ENCODE results near the gene VAMP4.
A peak's percentile ranks its signal among the peaks of the same experiment; 100 is the strongest.
"Not testable (repeated sequence)": the region's sequence is repeated elsewhere in the genome, so short reads cannot be mapped to it uniquely, and the experiment has no call there.

Gene VAMP4

GRCh38 chr1:171664976-171665375, 76.9 kb downstream of the VAMP4 start:
- DNase-seq = no peak
- CTCF ChIA-PET = interaction anchor here (1.3 to 1.5 kb wide), 2 partner anchors 45 to 83 kb away, joined by 3 read pairs; no protein-coding TSS in a partner anchor
- Histone ChIP-seq H3K4me3 (ENCODE audit: control insufficient read depth in 1 of 7, extremely low read depth in 1 of 7, insufficient read depth in 4 of 7, low read depth in 2 of 7, low read length in 6 of 7) (no peak overlapping the region), H3K27ac (ENCODE audit: insufficient read depth in 1 of 2, low read depth in 1 of 2, low read length in 2 of 2, poor library complexity in 1 of 2, severe bottlenecking in 2 of 2) (no peak overlapping the region), H3K4me1 (ENCODE audit: control extremely low read depth in 1 of 4, control insufficient read depth in 4 of 4, insufficient read depth in 4 of 4, low read length in 3 of 4) (peaks cover 0 to 15% (median 5%) of the 10 kb centered on the region in 4 experiments), H3K27me3 (replicated peaks in 2 of 5; ENCODE audit: control insufficient read depth in 4 of 5, insufficient read depth in 5 of 5, low read length in 4 of 5) (no peaks in the 10 kb centered on the region), H3K9me3 (ENCODE audit: control extremely low read depth in 1 of 5, control insufficient read depth in 4 of 5, insufficient read depth in 2 of 5, low read depth in 1 of 5, low read length in 4 of 5) (no peaks in the 10 kb centered on the region), H3K36me3 (ENCODE audit: control insufficient read depth in 4 of 4, insufficient read depth in 4 of 4, low read length in 3 of 4) (no peaks in the 10 kb centered on the region)
- POLR2A ChIA-PET = no interaction called here

GRCh38 chr1:171663854-171664575, 77.8 kb downstream of the VAMP4 start:
- Histone ChIP-seq H3K36me3 (ENCODE audit: control insufficient read depth in 4 of 4, insufficient read depth in 4 of 4, low read length in 3 of 4) (no peaks in the 10 kb centered on the region), H3K4me1 (ENCODE audit: control extremely low read depth in 1 of 4, control insufficient read depth in 4 of 4, insufficient read depth in 4 of 4, low read length in 3 of 4) (peaks cover 0 to 15% (median 5%) of the 10 kb centered on the region in 4 experiments), H3K27me3 (replicated peaks in 2 of 5; ENCODE audit: control insufficient read depth in 4 of 5, insufficient read depth in 5 of 5, low read length in 4 of 5) (no peaks in the 10 kb centered on the region), H3K27ac (ENCODE audit: insufficient read depth in 1 of 2, low read depth in 1 of 2, low read length in 2 of 2, poor library complexity in 1 of 2, severe bottlenecking in 2 of 2) (no peak overlapping the region), H3K9me3 (ENCODE audit: control extremely low read depth in 1 of 5, control insufficient read depth in 4 of 5, insufficient read depth in 2 of 5, low read depth in 1 of 5, low read length in 4 of 5) (no peaks in the 10 kb centered on the region), H3K4me3 (ENCODE audit: control insufficient read depth in 1 of 7, extremely low read depth in 1 of 7, insufficient read depth in 4 of 7, low read depth in 2 of 7, low read length in 6 of 7) (no peak overlapping the region)
- POLR2A ChIA-PET = no interaction called here
- 28% methylated on average over 3 of the region's 4 CpGs for WGBS (ENCODE audit: insufficient coverage)
- CTCF ChIA-PET = interaction anchor here (0.9 to 1.5 kb wide), 3 partner anchors 9 to 46 kb away, joined by 3 to 4 read pairs (median 3); partner anchors contain the start of gene MYOC
- peak in 2 of 3 donors; percentile 38 to 55 for DNase-seq

GRCh38 chr1:171663036-171663853, 78.6 kb downstream of the VAMP4 start:
- DNase-seq = no peak
- Histone ChIP-seq H3K27ac (ENCODE audit: insufficient read depth in 1 of 2, low read depth in 1 of 2, low read length in 2 of 2, poor library complexity in 1 of 2, severe bottlenecking in 2 of 2) (no peak overlapping the region), H3K36me3 (ENCODE audit: control insufficient read depth in 4 of 4, insufficient read depth in 4 of 4, low read length in 3 of 4) (no peaks in the 10 kb centered on the region), H3K4me1 (ENCODE audit: control extremely low read depth in 1 of 4, control insufficient read depth in 4 of 4, insufficient read depth in 4 of 4, low read length in 3 of 4) (peaks cover 0 to 15% (median 5%) of the 10 kb centered on the region in 4 experiments), H3K9me3 (ENCODE audit: control extremely low read depth in 1 of 5, control insufficient read depth in 4 of 5, insufficient read depth in 2 of 5, low read depth in 1 of 5, low read length in 4 of 5) (no peaks in the 10 kb centered on the region), H3K27me3 (replicated peaks in 2 of 5; ENCODE audit: control insufficient read depth in 4 of 5, insufficient read depth in 5 of 5, low read length in 4 of 5) (no peaks in the 10 kb centered on the region), H3K4me3 (ENCODE audit: control insufficient read depth in 1 of 7, extremely low read depth in 1 of 7, insufficient read depth in 4 of 7, low read depth in 2 of 7, low read length in 6 of 7) (no peak overlapping the region)
- ChIA-PET CTCF (interaction anchor here (0.6 to 1.5 kb wide), 4 partner anchors 9 to 47 kb away, joined by 3 to 4 read pairs (median 3); partner anchors contain the start of gene MYOC), POLR2A (no interaction called here)
- WGBS (ENCODE audit: insufficient coverage) = 91% methylated on average over 6 of the region's 7 CpGs

GRCh38 chr1:171661076-171661650, 80.7 kb downstream of the VAMP4 start:
- Histone ChIP-seq H3K4me1 (ENCODE audit: control extremely low read depth in 1 of 4, control insufficient read depth in 4 of 4, insufficient read depth in 4 of 4, low read length in 3 of 4) (peaks cover 0 to 15% (median 5%) of the 10 kb centered on the region in 4 experiments), H3K36me3 (ENCODE audit: control insufficient read depth in 4 of 4, insufficient read depth in 4 of 4, low read length in 3 of 4) (no peaks in the 10 kb centered on the region), H3K27me3 (replicated peaks in 2 of 5; ENCODE audit: control insufficient read depth in 4 of 5, insufficient read depth in 5 of 5, low read length in 4 of 5) (no peaks in the 10 kb centered on the region), H3K27ac (ENCODE audit: insufficient read depth in 1 of 2, low read depth in 1 of 2, low read length in 2 of 2, poor library complexity in 1 of 2, severe bottlenecking in 2 of 2) (no peak overlapping the region), H3K9me3 (ENCODE audit: control extremely low read depth in 1 of 5, control insufficient read depth in 4 of 5, insufficient read depth in 2 of 5, low read depth in 1 of 5, low read length in 4 of 5) (no peaks in the 10 kb centered on the region), H3K4me3 (ENCODE audit: control insufficient read depth in 1 of 7, extremely low read depth in 1 of 7, insufficient read depth in 4 of 7, low read depth in 2 of 7, low read length in 6 of 7) (no peak overlapping the region)
- 92% methylated on average over 2 of the region's 5 CpGs for WGBS (ENCODE audit: insufficient coverage)
- ChIA-PET CTCF (interaction anchor here (1.2 to 1.7 kb wide), 2 partner anchors 16 to 54 kb away, joined by 4 to 5 read pairs; no protein-coding TSS in a partner anchor), POLR2A (no interaction called here)
- no peak for DNase-seq

- H3K36me3 ChIP-seq (ENCODE audit: control insufficient read depth in 4 of 4, insufficient read depth in 4 of 4, low read length in 3 of 4); DNase-seq; H3K4me3 ChIP-seq (ENCODE audit: control insufficient read depth in 1 of 7, extremely low read depth in 1 of 7, insufficient read depth in 4 of 7, low read depth in 2 of 7, low read length in 6 of 7); H3K27ac ChIP-seq (ENCODE audit: insufficient read depth in 1 of 2, low read depth in 1 of 2, low read length in 2 of 2, poor library complexity in 1 of 2, severe bottlenecking in 2 of 2); POLR2A ChIA-PET; H3K9me3 ChIP-seq (ENCODE audit: control extremely low read depth in 1 of 5, control insufficient read depth in 4 of 5, insufficient read depth in 2 of 5, low read depth in 1 of 5, low read length in 4 of 5); H3K27me3 ChIP-seq (replicated peaks in 2 of 5; ENCODE audit: control insufficient read depth in 4 of 5, insufficient read depth in 5 of 5, low read length in 4 of 5): not testable (repeated sequence)
- CTCF ChIA-PET = interaction anchor here (0.8 to 2.4 kb wide), 8 partner anchors 9 to 332 kb away, joined by 3 to 14 read pairs (median 3); partner anchors contain the start of gene VAMP4
- no CpG with 5 or more reads among the region's 9 CpGs for WGBS (ENCODE audit: insufficient coverage)
- peaks cover 0 to 15% (median 9%) of the 10 kb centered on the region in 4 experiments for H3K4me1 ChIP-seq (ENCODE audit: control extremely low read depth in 1 of 4, control insufficient read depth in 4 of 4, insufficient read depth in 4 of 4, low read length in 3 of 4)
Measured at GRCh38 chr1:171656206-171656605, 85.7 kb downstream of the VAMP4 start.

GRCh38 chr1:171655746-171656116, 86.1 kb downstream of the VAMP4 start:
- peak in 2 of 3 donors; percentile 17 to 26 for DNase-seq
- Histone ChIP-seq H3K4me3 (ENCODE audit: control insufficient read depth in 1 of 7, extremely low read depth in 1 of 7, insufficient read depth in 4 of 7, low read depth in 2 of 7, low read length in 6 of 7) (peak overlapping the region in 2 of 7 experiments; percentile 54 to 72), H3K27ac (ENCODE audit: insufficient read depth in 1 of 2, low read depth in 1 of 2, low read length in 2 of 2, poor library complexity in 1 of 2, severe bottlenecking in 2 of 2) (no peak overlapping the region), H3K4me1 (ENCODE audit: control extremely low read depth in 1 of 4, control insufficient read depth in 4 of 4, insufficient read depth in 4 of 4, low read length in 3 of 4) (peaks cover 0 to 15% (median 9%) of the 10 kb centered on the region in 4 experiments), H3K36me3 (ENCODE audit: control insufficient read depth in 4 of 4, insufficient read depth in 4 of 4, low read length in 3 of 4) (no peaks in the 10 kb centered on the region), H3K27me3 (replicated peaks in 2 of 5; ENCODE audit: control insufficient read depth in 4 of 5, insufficient read depth in 5 of 5, low read length in 4 of 5) (peaks cover 0 to 2% (median 0%) of the 10 kb centered on the region in 5 experiments), H3K9me3 (ENCODE audit: control extremely low read depth in 1 of 5, control insufficient read depth in 4 of 5, insufficient read depth in 2 of 5, low read depth in 1 of 5, low read length in 4 of 5) (no peaks in the 10 kb centered on the region)
- POLR2A ChIA-PET = no interaction called here
- CTCF ChIA-PET = interaction anchor here (0.8 to 2.5 kb wide), 11 partner anchors 9 to 332 kb away, joined by 3 to 19 read pairs (median 3); no protein-coding TSS in a partner anchor
- WGBS (ENCODE audit: insufficient coverage) = 81% methylated on average over 5 of the region's 6 CpGs
